PC-9 (cell line): ENCODE results near the gene GRM8.

Source experiments
- CTCF ChIP-seq: fragments of 200-600 bp; sonication (generic); conservative IDR thresholded peaks from 2 replicates; pipeline ENCODE4 v1.6.1; 2017; ENCODE audit warnings: mixed run types, antibody characterized with exemption, mild to moderate bottlenecking, moderate library complexity
- EZH2 ChIP-seq: fragments of 200-600 bp; sonication (generic); IDR thresholded peaks from 2 replicates; pipeline ENCODE4 v1.8.0; 2017; ENCODE audit warnings: antibody characterized with exemption, low read depth

GRCh38 chr7:126495001-126495400, 757.7 kb downstream of the GRM8 start:
- no peak for TF ChIP-seq CTCF
- no peak for TF ChIP-seq EZH2
